GM12872 (cell line): ENCODE measurements around the gene ARF3.
A peak's percentile ranks its signal among the peaks of the same experiment; 100 is the strongest.

Experiments
- CTCF ChIP-seq: IDR thresholded peaks from 3 replicates; pipeline ENCODE4 v1.5.1; 2011; ENCODE audit warnings: low read depth, mild to moderate bottlenecking, low read length, moderate library complexity; ENCODE audit not compliant: insufficient read depth

Gene ARF3

GRCh38 chr12:48943221-48943620, 14.1 kb downstream of the ARF3 start:
- TF ChIP-seq CTCF = no peak

- no peak for TF ChIP-seq CTCF
These were observed 17.1 kb downstream of the ARF3 start for GRCh38 chr12:48940181-48940580.

- no peak for TF ChIP-seq CTCF
These were observed 18.5 kb downstream of the ARF3 start for GRCh38 chr12:48938805-48939204.

GRCh38 chr12:48937170-48937569, 20.1 kb downstream of the ARF3 start:
- TF ChIP-seq CTCF = peak; percentile 35; the same call in 1 of the 3 replicates

GRCh38 chr12:48936379-48936979, 20.8 kb downstream of the ARF3 start:
- TF ChIP-seq CTCF = peak; percentile 96

GRCh38 chr12:48934312-48934706, 23.0 kb downstream of the ARF3 start:
- peak; percentile 35; the same call in 1 of the 3 replicates for TF ChIP-seq CTCF

GRCh38 chr12:48933664-48934311, 23.5 kb downstream of the ARF3 start:
- no peak for TF ChIP-seq CTCF
